WTC11 (cell line): ENCODE results near the gene CXCL8. TPM values are rescaled to one million over a fixed set of nuclear protein-coding genes. Genes with fewer than 3 reads are reported as not detected.

Experiments used
- ATAC-seq: fragments of 200-7000 bp; cut with Tn5 transposase; 2 replicates; pipeline ENCODE4 v1.10.0; 2021; ENCODE audit warnings: mild to moderate bottlenecking, moderate library complexity
- CTCF ChIA-PET: fragments of 300-600 bp; sonication (Branson Sonifier 250); formaldehyde crosslinking; loops from one replicate; lab custom pipeline; 2021; ENCODE audit warnings: antibody characterized with exemption; lab: Charles Lee
- POLR2A ChIA-PET: fragments of 350-600 bp; sonication (Branson Sonifier 250); formaldehyde crosslinking; loops from one replicate; lab custom pipeline; 2021; ENCODE audit warnings: antibody characterized with exemption; lab: Charles Lee
- DNase-seq: peaks from one replicate; pipeline ENCODE4 v3.0.0; 2021; ENCODE audit warnings: low spot score
- H3K27ac Mint-ChIP-seq: 2 replicates; pipeline ENCODE4 v1.8.0; 2021; ENCODE audit warnings: mixed read lengths
- H3K27me3 Mint-ChIP-seq: 2 replicates; pipeline ENCODE4 v1.8.0; 2021; ENCODE audit warnings: low read depth, mild to moderate bottlenecking, moderate library complexity, mixed read lengths
- H3K36me3 Mint-ChIP-seq: 2 replicates; pipeline ENCODE4 v1.8.0; 2021; ENCODE audit warnings: mixed read lengths
- H3K4me1 Mint-ChIP-seq: 2 replicates; pipeline ENCODE4 v1.8.0; 2022; ENCODE audit warnings: mixed read lengths
- H3K4me3 Mint-ChIP-seq: 2 replicates; pipeline ENCODE4 v1.8.0; 2021; ENCODE audit warnings: mild to moderate bottlenecking, moderate library complexity, mixed read lengths
- H3K9me3 Mint-ChIP-seq: 2 replicates; pipeline ENCODE4 v1.8.0; 2021; ENCODE audit warnings: mixed read lengths
- ATF1 ChIP-seq: sonication (generic); formaldehyde crosslinking; IDR thresholded peaks from 2 replicates; pipeline ENCODE4 v1.8.1; 2023; ENCODE audit warnings: mild to moderate bottlenecking, moderate library complexity, missing genetic modification reagents
- ATF3 ChIP-seq: sonication (generic); formaldehyde crosslinking; conservative IDR thresholded peaks from 2 replicates; pipeline ENCODE4 v1.8.1; 2022; ENCODE audit warnings: mild to moderate bottlenecking, missing genetic modification reagents
- ATF6 ChIP-seq: sonication (generic); formaldehyde crosslinking; IDR thresholded peaks from 2 replicates; pipeline ENCODE4 v1.8.1; 2023; ENCODE audit warnings: mild to moderate bottlenecking, missing genetic modification reagents
- CBFB ChIP-seq: sonication (generic); formaldehyde crosslinking; IDR thresholded peaks from 2 replicates; pipeline ENCODE4 v1.8.1; 2022; ENCODE audit warnings: mild to moderate bottlenecking, low read depth, missing genetic modification reagents
- CDX4 ChIP-seq: fragments of 250-450 bp; sonication (Bioruptor Pico); IDR thresholded peaks from 2 replicates; pipeline ENCODE4 v1.9.0; 2021; ENCODE audit warnings: moderate library complexity, mild to moderate bottlenecking, inconsistent platforms, borderline replicate concordance
- CREB1 ChIP-seq: sonication (generic); formaldehyde crosslinking; IDR thresholded peaks from 2 replicates; pipeline ENCODE4 v1.8.0; 2023; ENCODE audit warnings: mild to moderate bottlenecking, missing genetic modification reagents
- CREM ChIP-seq: sonication (generic); formaldehyde crosslinking; IDR thresholded peaks from 2 replicates; pipeline ENCODE4 v1.8.1; 2022; ENCODE audit warnings: mild to moderate bottlenecking, missing genetic modification reagents, moderate library complexity
- E2F5 ChIP-seq: sonication (generic); formaldehyde crosslinking; IDR thresholded peaks from 2 replicates; pipeline ENCODE4 v1.8.1; 2022; ENCODE audit warnings: mild to moderate bottlenecking, moderate library complexity, missing genetic modification reagents
- ERG ChIP-seq: fragments of 250-450 bp; sonication (Bioruptor Pico); IDR thresholded peaks from 2 replicates; pipeline ENCODE4 v1.8.0; 2021; ENCODE audit warnings: mild to moderate bottlenecking
- FOXK1 ChIP-seq: sonication (generic); formaldehyde crosslinking; IDR thresholded peaks from 2 replicates; pipeline ENCODE4 v1.8.0; 2022; ENCODE audit warnings: mild to moderate bottlenecking, moderate library complexity, missing genetic modification reagents
- IRF2 ChIP-seq: sonication (generic); formaldehyde crosslinking; IDR thresholded peaks from 2 replicates; pipeline ENCODE4 v1.8.0; 2022; ENCODE audit warnings: low read depth, missing genetic modification reagents, borderline replicate concordance
- JUN ChIP-seq: sonication (generic); formaldehyde crosslinking; IDR thresholded peaks from 2 replicates; pipeline ENCODE4 v1.8.0; 2023; ENCODE audit warnings: mild to moderate bottlenecking, missing genetic modification reagents
- MLX ChIP-seq: sonication (generic); formaldehyde crosslinking; IDR thresholded peaks from 2 replicates; pipeline ENCODE4 v1.8.1; 2023; ENCODE audit warnings: mild to moderate bottlenecking, missing genetic modification reagents, moderate library complexity
- NFATC4 ChIP-seq: fragments of 250-450 bp; sonication (Bioruptor Pico); IDR thresholded peaks from 2 replicates; pipeline ENCODE4 v1.9.0; 2021; ENCODE audit warnings: mild to moderate bottlenecking
- NR2C2 ChIP-seq: sonication (generic); formaldehyde crosslinking; IDR thresholded peaks from 2 replicates; pipeline ENCODE4 v1.8.0; 2022; ENCODE audit warnings: mild to moderate bottlenecking, missing genetic modification reagents
- RELA ChIP-seq: sonication (generic); formaldehyde crosslinking; IDR thresholded peaks from 2 replicates; pipeline ENCODE4 v1.8.1; 2022; ENCODE audit warnings: missing genetic modification reagents, mild to moderate bottlenecking, borderline replicate concordance
- RORB ChIP-seq: fragments of 250-450 bp; sonication (Bioruptor Pico); IDR thresholded peaks from 2 replicates; pipeline ENCODE4 v1.9.0; 2021; ENCODE audit warnings: mild to moderate bottlenecking
- SOX15 ChIP-seq: fragments of 250-450 bp; sonication (Bioruptor Pico); IDR thresholded peaks from 2 replicates; pipeline ENCODE4 v1.9.0; 2021; ENCODE audit warnings: mild to moderate bottlenecking
- TEAD4 ChIP-seq: sonication (generic); formaldehyde crosslinking; IDR thresholded peaks from 2 replicates; pipeline ENCODE4 v1.8.0; 2022; ENCODE audit warnings: mild to moderate bottlenecking, missing genetic modification reagents
- USF2 ChIP-seq: sonication (generic); formaldehyde crosslinking; IDR thresholded peaks from 2 replicates; pipeline ENCODE4 v1.8.1; 2023; ENCODE audit warnings: mild to moderate bottlenecking, missing genetic modification reagents, moderate library complexity
- ZBTB21 ChIP-seq: sonication (generic); formaldehyde crosslinking; IDR thresholded peaks from 2 replicates; pipeline ENCODE4 v1.8.1; 2023; ENCODE audit warnings: mild to moderate bottlenecking, missing genetic modification reagents, borderline replicate concordance
- ZNF121 ChIP-seq: sonication (generic); formaldehyde crosslinking; IDR thresholded peaks from 2 replicates; pipeline ENCODE4 v1.8.0; 2023; ENCODE audit warnings: missing genetic modification reagents
- ZNF281 ChIP-seq: sonication (generic); formaldehyde crosslinking; IDR thresholded peaks from 2 replicates; pipeline ENCODE4 v1.8.0; 2023; ENCODE audit warnings: mild to moderate bottlenecking, missing genetic modification reagents
- ZNF317 ChIP-seq: sonication (generic); formaldehyde crosslinking; IDR thresholded peaks from 2 replicates; pipeline ENCODE4 v1.8.1; 2023; ENCODE audit warnings: low read depth, mild to moderate bottlenecking, moderate library complexity, missing genetic modification reagents, borderline replicate concordance
- ZNF396 ChIP-seq: fragments of 250-450 bp; sonication (Bioruptor Pico); IDR thresholded peaks from 2 replicates; pipeline ENCODE4 v1.8.0; 2021; ENCODE audit warnings: mild to moderate bottlenecking, moderate library complexity, borderline replicate concordance
- total RNA-seq: library from RNA; stranded (reverse); gene quantifications from 3 replicates; pipeline ENCODE4 v1.2.3, GENCODE V29; 2021

The CXCL8 gene
- total RNA-seq, 1 experiment from 2014 or later, result not detected

- ChIA-PET CTCF (no interaction called here), POLR2A (no interaction called here)
- ATAC-seq, result no peak
Observed at GRCh38 chr4:73702796-73703287, 37.5 kb upstream of the CXCL8 start.

GRCh38 chr4:73703320-73703719 is 37.0 kb upstream of the CXCL8 start:
- H3K9me3 Mint-ChIP-seq, result peaks cover 19% of the 10 kb centered on the region
- H3K4me3 Mint-ChIP-seq, result no peak overlapping the region
- H3K27ac Mint-ChIP-seq, result peak overlapping the region; percentile 21; the same call in 1 of the 2 replicates
- ChIA-PET POLR2A (no interaction called here), CTCF (no interaction called here)
- no peaks in the 10 kb centered on the region; the same call in 1 of the 2 replicates for H3K36me3 Mint-ChIP-seq
- no peaks in the 10 kb centered on the region for H3K27me3 Mint-ChIP-seq
- H3K4me1 Mint-ChIP-seq, result peaks cover 39% of the 10 kb centered on the region
- ATAC-seq (no peak), DNase-seq (no peak)
- TF ChIP-seq ATF3 (CRISPR knock-in tag) (no peak), JUN (CRISPR knock-in tag) (no peak), ZNF281 (CRISPR knock-in tag) (no peak), SOX15 (no peak), IRF2 (CRISPR knock-in tag) (no peak), NFATC4 (CRISPR knock-in tag) (no peak), RORB (CRISPR knock-in tag) (no peak), MLX (no peak), ATF1 (CRISPR knock-in tag) (no peak), TEAD4 (no peak), ZNF121 (CRISPR knock-in tag) (no peak), CREM (CRISPR knock-in tag) (no peak), USF2 (no peak)

More at GRCh38 chr4:73702796-73703287, 37.5 kb upstream of the CXCL8 start:
- Mint-ChIP-seq H3K4me3 (no peak overlapping the region), H3K27me3 (no peaks in the 10 kb centered on the region), H3K4me1 (peaks cover 38% of the 10 kb centered on the region), H3K36me3 (no peaks in the 10 kb centered on the region; the same call in 1 of the 2 replicates), H3K27ac (no peak overlapping the region), H3K9me3 (peaks cover 19% of the 10 kb centered on the region)
- TF ChIP-seq FOXK1 (CRISPR knock-in tag) (no peak), CDX4 (CRISPR knock-in tag) (no peak), CREB1 (CRISPR knock-in tag) (no peak), E2F5 (CRISPR knock-in tag) (no peak), CBFB (no peak), ZNF396 (CRISPR knock-in tag) (no peak), NR2C2 (CRISPR knock-in tag) (no peak), ZNF317 (CRISPR knock-in tag) (no peak), ATF6 (CRISPR knock-in tag) (no peak), ZBTB21 (CRISPR knock-in tag) (no peak), ERG (CRISPR knock-in tag) (no peak), RELA (CRISPR knock-in tag) (no peak)
- no peak for DNase-seq
